HepG2 (cell line): Measurements from ENCODE around the gene SLC5A6. TPM values are rescaled to one million over a fixed set of nuclear protein-coding genes. Genes with fewer than 3 reads are reported as not detected.
A peak's percentile ranks its signal among the peaks of the same experiment; 100 is the strongest.

Experiments
- FIP1L1 ChIP-seq: fragments of 200-400 bp; formaldehyde crosslinking; IDR thresholded peaks from 2 replicates; pipeline ENCODE4 v1.6.1; 2018; ENCODE audit warnings: low read depth, mild to moderate bottlenecking, low read length, moderate library complexity, borderline replicate concordance; ENCODE audit not compliant: insufficient read depth
- FOXA1 ChIP-seq, 2 experiments: fragments of 450-650 bp in 1 of 2; sonication (generic) in 1 of 2; formaldehyde crosslinking in 1 of 2; IDR thresholded peaks; 2 replicates each; pipeline versions ENCODE4 v1.4.0 to v1.6.1; 2016 to 2020; ENCODE audit warnings: missing genetic modification reagents in 1 of 2
- FOXJ3 ChIP-seq: sonication (generic); formaldehyde crosslinking; IDR thresholded peaks from 2 replicates; pipeline ENCODE4 v1.4.0; 2020; ENCODE audit warnings: missing genetic modification reagents, mild to moderate bottlenecking, borderline replicate concordance
- KDM6A ChIP-seq: IDR thresholded peaks from 2 replicates; pipeline ENCODE4 v1.6.1; 2016; ENCODE audit warnings: low read depth
- KLF11 ChIP-seq: IDR thresholded peaks from 2 replicates; pipeline ENCODE4 v1.6.1; 2016; ENCODE audit warnings: missing compliant biosample characterization
- MIER3 ChIP-seq: IDR thresholded peaks from 2 replicates; pipeline ENCODE4 v1.6.1; 2016; ENCODE audit warnings: missing compliant biosample characterization, borderline replicate concordance
- SP1 ChIP-seq, 2 experiments: fragments of 450-650 bp in 1 of 2; sonication (generic) in 1 of 2; formaldehyde crosslinking in 1 of 2; IDR thresholded peaks; 2 replicates each; pipeline versions ENCODE4 v1.4.0 to v1.6.1; 2016 to 2020; ENCODE audit warnings: missing genetic modification reagents in 1 of 2
- TSC22D2 ChIP-seq: sonication (generic); formaldehyde crosslinking; IDR thresholded peaks from 2 replicates; pipeline ENCODE4 v1.5.1; 2020; ENCODE audit warnings: missing genetic modification reagents, mild to moderate bottlenecking, borderline replicate concordance
- ZBED4 ChIP-seq: sonication (generic); formaldehyde crosslinking; IDR thresholded peaks from 2 replicates; pipeline ENCODE4 v1.4.0; 2020; ENCODE audit warnings: missing genetic modification reagents, borderline replicate concordance
- ZBTB26 ChIP-seq: IDR thresholded peaks from 2 replicates; pipeline ENCODE4 v1.6.1; 2016; ENCODE audit warnings: missing compliant biosample characterization, missing genetic modification reagents, borderline replicate concordance
- ZNF557 ChIP-seq: sonication (generic); formaldehyde crosslinking; IDR thresholded peaks from 2 replicates; pipeline ENCODE4 v1.4.0; 2020; ENCODE audit warnings: missing genetic modification reagents
- ZNF710 ChIP-seq: sonication (generic); formaldehyde crosslinking; IDR thresholded peaks from 2 replicates; pipeline ENCODE4 v1.5.0; 2020; ENCODE audit warnings: mild to moderate bottlenecking, missing genetic modification reagents, borderline replicate concordance
- polyA plus RNA-seq, 8 experiments: library from polyadenylated mRNA; depleted of rRNA in 3 of 8; stranded (reverse) in 7 of 8; unstranded in 1 of 8; fragments of >200 nt; fragmentation: Illumina TruSeq in 4 of 8; extraction: Trizol in 4 of 8; gene quantifications; 2 replicates each; pipeline versions ENCODE4 v1.2.1 to v1.2.3, GENCODE V29; 2011 to 2016; ENCODE audit warnings: low read depth in 4 of 8, missing spikeins in 1 of 8, mixed read lengths in 1 of 8; ENCODE audit not compliant: insufficient read depth in 1 of 8
- total RNA-seq, 5 experiments: library from RNA; depleted of rRNA; stranded (reverse); fragments of >200 nt; fragmentation: Illumina TruSeq; extraction: Trizol; gene quantifications; 2 replicates each; pipeline ENCODE4 v1.2.3, GENCODE V29; 2016; ENCODE audit warnings: low read depth in 1 of 5
- TF ChIP-seq, protein P1 (sequence below): sonication (generic); formaldehyde crosslinking; IDR thresholded peaks from 2 replicates; pipeline ENCODE4 v1.4.0; 2020; ENCODE audit warnings: missing genetic modification reagents
- TF ChIP-seq, protein P2 (sequence below): sonication (generic); formaldehyde crosslinking; IDR thresholded peaks from 2 replicates; pipeline ENCODE4 v1.5.0; 2020; ENCODE audit warnings: mild to moderate bottlenecking, low read depth, missing genetic modification reagents, borderline replicate concordance

SLC5A6 gene
- total and polyA plus RNA-seq, 2 of the 13 experiments (the other 11 are each of a cell fraction or from before 2014, with no cell fraction given), result 135 to 417 TPM

GRCh38 chr2:27211943-27212625 lies at the start of gene SLC5A6, which contains the start of gene ATRAID (continued):
- peak; percentile 35; the same call in 1 of the 2 replicates for TF ChIP-seq ZBTB26 (CRISPR knock-in tag)
- TF ChIP-seq MIER3 (CRISPR knock-in tag), result no peak; the same call in 1 of the 2 replicates
- TF ChIP-seq KDM6A, result no peak; the same call in 1 of the 2 replicates
- TF ChIP-seq ZNF557 (CRISPR knock-in tag), result no peak
- no peak for TF ChIP-seq FIP1L1
- TF ChIP-seq KLF11 (CRISPR knock-in tag), result no peak; the same call in 1 of the 2 replicates
- TF ChIP-seq, protein P1, sequence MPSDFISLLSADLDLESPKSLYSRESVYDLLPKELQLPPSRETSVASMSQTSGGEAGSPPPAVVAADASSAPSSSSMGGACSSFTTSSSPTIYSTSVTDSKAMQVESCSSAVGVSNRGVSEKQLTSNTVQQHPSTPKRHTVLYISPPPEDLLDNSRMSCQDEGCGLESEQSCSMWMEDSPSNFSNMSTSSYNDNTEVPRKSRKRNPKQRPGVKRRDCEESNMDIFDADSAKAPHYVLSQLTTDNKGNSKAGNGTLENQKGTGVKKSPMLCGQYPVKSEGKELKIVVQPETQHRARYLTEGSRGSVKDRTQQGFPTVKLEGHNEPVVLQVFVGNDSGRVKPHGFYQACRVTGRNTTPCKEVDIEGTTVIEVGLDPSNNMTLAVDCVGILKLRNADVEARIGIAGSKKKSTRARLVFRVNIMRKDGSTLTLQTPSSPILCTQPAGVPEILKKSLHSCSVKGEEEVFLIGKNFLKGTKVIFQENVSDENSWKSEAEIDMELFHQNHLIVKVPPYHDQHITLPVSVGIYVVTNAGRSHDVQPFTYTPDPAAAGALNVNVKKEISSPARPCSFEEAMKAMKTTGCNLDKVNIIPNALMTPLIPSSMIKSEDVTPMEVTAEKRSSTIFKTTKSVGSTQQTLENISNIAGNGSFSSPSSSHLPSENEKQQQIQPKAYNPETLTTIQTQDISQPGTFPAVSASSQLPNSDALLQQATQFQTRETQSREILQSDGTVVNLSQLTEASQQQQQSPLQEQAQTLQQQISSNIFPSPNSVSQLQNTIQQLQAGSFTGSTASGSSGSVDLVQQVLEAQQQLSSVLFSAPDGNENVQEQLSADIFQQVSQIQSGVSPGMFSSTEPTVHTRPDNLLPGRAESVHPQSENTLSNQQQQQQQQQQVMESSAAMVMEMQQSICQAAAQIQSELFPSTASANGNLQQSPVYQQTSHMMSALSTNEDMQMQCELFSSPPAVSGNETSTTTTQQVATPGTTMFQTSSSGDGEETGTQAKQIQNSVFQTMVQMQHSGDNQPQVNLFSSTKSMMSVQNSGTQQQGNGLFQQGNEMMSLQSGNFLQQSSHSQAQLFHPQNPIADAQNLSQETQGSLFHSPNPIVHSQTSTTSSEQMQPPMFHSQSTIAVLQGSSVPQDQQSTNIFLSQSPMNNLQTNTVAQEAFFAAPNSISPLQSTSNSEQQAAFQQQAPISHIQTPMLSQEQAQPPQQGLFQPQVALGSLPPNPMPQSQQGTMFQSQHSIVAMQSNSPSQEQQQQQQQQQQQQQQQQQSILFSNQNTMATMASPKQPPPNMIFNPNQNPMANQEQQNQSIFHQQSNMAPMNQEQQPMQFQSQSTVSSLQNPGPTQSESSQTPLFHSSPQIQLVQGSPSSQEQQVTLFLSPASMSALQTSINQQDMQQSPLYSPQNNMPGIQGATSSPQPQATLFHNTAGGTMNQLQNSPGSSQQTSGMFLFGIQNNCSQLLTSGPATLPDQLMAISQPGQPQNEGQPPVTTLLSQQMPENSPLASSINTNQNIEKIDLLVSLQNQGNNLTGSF (CRISPR knock-in tag), result peak; percentile 63; the same call in 1 of the 2 replicates
- peak; percentile 34; the same call in 1 of the 2 replicates for TF ChIP-seq FOXJ3 (CRISPR knock-in tag)
- peak; percentile 96 for TF ChIP-seq SP1 (IDR thresholded peaks at IDR 0.05)
- TF ChIP-seq SP1 (CRISPR knock-in tag; IDR thresholded peaks at IDR 0.05), result peak; percentile 86
- peak; percentile 54; the same call in 1 of the 2 replicates for TF ChIP-seq ZNF710 (CRISPR knock-in tag)
- TF ChIP-seq ZBED4 (CRISPR knock-in tag), result peak; percentile 82
- no peak for TF ChIP-seq FOXA1 (IDR thresholded peaks at IDR 0.05)
- TF ChIP-seq FOXA1 (CRISPR knock-in tag; IDR thresholded peaks at IDR 0.05), result peak; percentile 76
- TF ChIP-seq, protein P2, sequence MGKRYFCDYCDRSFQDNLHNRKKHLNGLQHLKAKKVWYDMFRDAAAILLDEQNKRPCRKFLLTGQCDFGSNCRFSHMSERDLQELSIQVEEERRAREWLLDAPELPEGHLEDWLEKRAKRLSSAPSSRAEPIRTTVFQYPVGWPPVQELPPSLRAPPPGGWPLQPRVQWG, result no peak
- no peak for TF ChIP-seq TSC22D2 (CRISPR knock-in tag)
